HepG2 (cell line): ENCODE measurements around the gene OR5K2.

Source experiments
- ELF3 ChIP-seq: IDR thresholded peaks from 2 replicates; pipeline ENCODE4 v1.6.1; 2016; ENCODE audit warnings: missing genetic modification reagents, missing compliant biosample characterization
- HBP1 ChIP-seq: IDR thresholded peaks from 2 replicates; pipeline ENCODE4 v1.6.1; 2016; ENCODE audit warnings: low read depth, control low read depth
- YEATS2 ChIP-seq: sonication (generic); formaldehyde crosslinking; IDR thresholded peaks from 2 replicates; pipeline ENCODE4 v1.4.0; 2020; ENCODE audit warnings: missing genetic modification reagents, borderline replicate concordance
- TF ChIP-seq, protein P1 (sequence below), 2 experiments: IDR thresholded peaks; 2 replicates each; pipeline ENCODE4 v1.6.1; 2011 to 2012; ENCODE audit warnings: low read length in 2 of 2, borderline replicate concordance in 1 of 2, low read depth in 1 of 2, mild to moderate bottlenecking in 1 of 2, moderate library complexity in 1 of 2

DNA sequence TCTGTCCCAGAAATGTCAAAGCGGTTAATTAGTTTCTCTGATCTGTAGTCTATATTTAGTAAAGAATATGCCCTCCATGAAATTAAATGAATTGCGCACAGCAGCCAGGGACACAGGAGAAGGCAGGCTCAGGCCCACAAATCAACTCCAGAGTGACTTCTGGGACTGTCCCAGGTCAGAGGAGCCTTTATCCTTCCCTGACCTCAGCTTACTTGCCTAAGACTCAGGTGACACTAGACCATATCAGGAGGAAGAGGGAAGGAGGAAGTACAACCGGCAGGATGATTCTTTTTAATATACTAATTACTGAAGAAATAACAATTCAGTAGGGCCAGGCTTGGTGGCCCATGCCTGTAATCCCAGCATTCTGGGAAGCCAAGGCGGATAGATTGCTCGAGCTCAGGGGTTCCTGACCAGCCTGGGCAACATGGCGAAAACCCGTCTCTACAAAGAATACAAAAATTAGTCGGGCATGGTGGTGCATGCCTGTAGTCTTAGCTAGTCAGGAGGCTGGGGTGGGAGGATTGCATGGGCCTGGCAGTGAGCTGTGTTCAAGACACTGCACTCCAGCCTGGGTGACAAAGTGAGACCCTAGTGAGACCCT, 32.5 kb downstream of the OR5K2 start:
- TF ChIP-seq YEATS2 (CRISPR knock-in tag) (no peak), ELF3 (no peak), HBP1 (CRISPR knock-in tag) (no peak)
- TF ChIP-seq, protein P1, sequence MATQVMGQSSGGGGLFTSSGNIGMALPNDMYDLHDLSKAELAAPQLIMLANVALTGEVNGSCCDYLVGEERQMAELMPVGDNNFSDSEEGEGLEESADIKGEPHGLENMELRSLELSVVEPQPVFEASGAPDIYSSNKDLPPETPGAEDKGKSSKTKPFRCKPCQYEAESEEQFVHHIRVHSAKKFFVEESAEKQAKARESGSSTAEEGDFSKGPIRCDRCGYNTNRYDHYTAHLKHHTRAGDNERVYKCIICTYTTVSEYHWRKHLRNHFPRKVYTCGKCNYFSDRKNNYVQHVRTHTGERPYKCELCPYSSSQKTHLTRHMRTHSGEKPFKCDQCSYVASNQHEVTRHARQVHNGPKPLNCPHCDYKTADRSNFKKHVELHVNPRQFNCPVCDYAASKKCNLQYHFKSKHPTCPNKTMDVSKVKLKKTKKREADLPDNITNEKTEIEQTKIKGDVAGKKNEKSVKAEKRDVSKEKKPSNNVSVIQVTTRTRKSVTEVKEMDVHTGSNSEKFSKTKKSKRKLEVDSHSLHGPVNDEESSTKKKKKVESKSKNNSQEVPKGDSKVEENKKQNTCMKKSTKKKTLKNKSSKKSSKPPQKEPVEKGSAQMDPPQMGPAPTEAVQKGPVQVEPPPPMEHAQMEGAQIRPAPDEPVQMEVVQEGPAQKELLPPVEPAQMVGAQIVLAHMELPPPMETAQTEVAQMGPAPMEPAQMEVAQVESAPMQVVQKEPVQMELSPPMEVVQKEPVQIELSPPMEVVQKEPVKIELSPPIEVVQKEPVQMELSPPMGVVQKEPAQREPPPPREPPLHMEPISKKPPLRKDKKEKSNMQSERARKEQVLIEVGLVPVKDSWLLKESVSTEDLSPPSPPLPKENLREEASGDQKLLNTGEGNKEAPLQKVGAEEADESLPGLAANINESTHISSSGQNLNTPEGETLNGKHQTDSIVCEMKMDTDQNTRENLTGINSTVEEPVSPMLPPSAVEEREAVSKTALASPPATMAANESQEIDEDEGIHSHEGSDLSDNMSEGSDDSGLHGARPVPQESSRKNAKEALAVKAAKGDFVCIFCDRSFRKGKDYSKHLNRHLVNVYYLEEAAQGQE (IDR thresholded peaks at IDR 0.05; ENCODE audit: borderline replicate concordance in 1 of 2, low read depth in 1 of 2, low read length in 2 of 2): no peak
